GM19025 (cell line): Measurements from ENCODE around the gene HAUS2.
A peak's percentile ranks its signal among the peaks of the same experiment; 100 is the strongest.

ENCODE experiments used
- ATAC-seq: cut with Tn5 transposase; IDR thresholded peaks from one replicate; pipeline ENCODE4 v1.9.1; 2021; ENCODE audit warnings: mild to moderate bottlenecking, low read depth, moderate library complexity; ENCODE audit not compliant: unreplicated experiment

The HAUS2 gene

GRCh38 chr15:42604894-42605744 lies 56.5 kb downstream of the HAUS2 start:
- ATAC-seq, result no peak

GRCh38 chr15:42605796-42606195 lies 57.2 kb downstream of the HAUS2 start:
- ATAC-seq, result no peak

GRCh38 chr15:42608110-42608531 lies 59.5 kb downstream of the HAUS2 start:
- ATAC-seq, result peak; percentile 47

GRCh38 chr15:42608752-42609488 lies 60.3 kb downstream of the HAUS2 start:
- ATAC-seq, result no peak

GRCh38 chr15:42611532-42611931 lies 62.9 kb downstream of the HAUS2 start:
- ATAC-seq, result no peak

- no peak for ATAC-seq
These were observed 63.8 kb downstream of the HAUS2 start for GRCh38 chr15:42612367-42612912.

GRCh38 chr15:42616107-42616506 lies 67.5 kb downstream of the HAUS2 start:
- ATAC-seq, result no peak
